Measurements from ENCODE around the gene NXNL1. TPM values are rescaled to one million over a fixed set of nuclear protein-coding genes. Genes with fewer than 3 reads are reported as not detected.

NXNL1 gene
- total and polyA plus RNA-seq, 2 of the 4 experiments (the other 2 are of a cell fraction) = not detected

DNA sequence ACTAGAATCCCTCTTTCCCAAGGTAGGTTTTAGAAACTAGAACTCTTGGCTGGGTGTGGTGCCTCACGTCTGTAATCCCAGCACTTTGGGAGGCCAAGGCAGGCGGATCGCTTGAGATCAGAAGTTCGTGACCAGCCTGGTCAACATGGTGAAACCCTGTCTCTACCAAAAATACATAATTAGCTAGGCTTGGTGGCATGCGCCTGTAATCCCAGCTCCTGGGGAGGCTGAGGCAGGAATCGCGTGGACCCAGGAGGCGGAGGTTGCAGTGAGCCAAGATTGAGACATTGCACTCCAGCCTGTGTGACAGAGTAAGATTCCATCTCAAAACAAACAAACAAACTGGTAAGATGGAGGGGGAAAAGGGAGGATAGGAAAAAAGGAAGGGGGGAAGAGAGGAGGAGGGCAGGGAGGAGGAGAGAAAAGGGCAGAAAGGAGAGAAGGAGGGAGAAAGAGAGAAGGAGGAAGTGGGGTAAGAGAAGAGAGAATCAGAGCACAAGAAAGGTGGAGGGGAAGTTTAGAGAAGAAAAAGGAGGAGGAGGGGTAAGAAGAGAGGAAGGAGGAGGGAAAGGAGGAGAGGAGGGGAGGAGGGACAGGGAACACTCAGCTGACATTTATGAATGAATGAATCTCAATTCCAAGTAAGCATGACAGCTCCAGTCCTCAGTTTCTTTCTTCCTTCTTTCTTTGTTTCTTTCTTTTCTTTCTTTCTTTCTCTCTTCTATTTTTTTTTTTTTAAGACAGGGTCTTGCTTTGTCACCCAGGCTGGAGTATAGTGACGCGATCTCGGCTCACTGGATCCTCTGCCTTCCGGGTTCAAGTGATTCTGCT, 7.0 kb upstream of the NXNL1 start:
- Histone ChIP-seq H2AK5ac (ENCODE audit: low read depth, low read length) (0 out of 2 replicates have a peak overlapping the region, but pooled peaks have one; percentile 18), H3K23ac (ENCODE audit: low read depth, low read length) (no peak overlapping the region; the same call in 1 of the 2 replicates), H3K56ac (ENCODE audit: extremely low read depth, insufficient read depth, low read length) (no peak overlapping the region), H3K18ac (ENCODE audit: low read depth, low read length) (no peak overlapping the region), H4K5ac (ENCODE audit: low read depth, low read length) (no peak overlapping the region), H3K9ac (ENCODE audit: low read depth, low read length) (no peak overlapping the region), H2AK9ac (replicated peaks; ENCODE audit: low read depth, low read length, poor library complexity) (no peak overlapping the region), H3K4me1 (ENCODE audit: control insufficient read depth, insufficient read depth, low read length) (peaks cover 10% of the 10 kb centered on the region), H4K8ac (ENCODE audit: low read depth in 2 of 2, low read length in 2 of 2) (peak overlapping the region in 1 of 2 experiments; percentile 60; a peak in 3 of 4 replicates), H3K9me3 (ENCODE audit: control insufficient read depth, insufficient read depth, low read length) (no peaks in the 10 kb centered on the region), H2BK15ac (ENCODE audit: low read depth, low read length) (no peak overlapping the region), H3K4me3 (ENCODE audit: insufficient read depth, low read depth, low read length) (no peak overlapping the region), H3K4me2 (ENCODE audit: low read depth, low read length) (no peak overlapping the region), H3K27ac (ENCODE audit: insufficient read depth, low read length) (no peak overlapping the region), H2BK20ac (ENCODE audit: low read depth, low read length) (no peak overlapping the region), H3K14ac (replicated peaks; ENCODE audit: low read depth, low read length) (no peak overlapping the region), H4K20me1 (ENCODE audit: insufficient read depth, low read length) (peaks cover 6% of the 10 kb centered on the region; the same call in 1 of the 2 replicates), H3K4ac (ENCODE audit: low read depth, low read length) (no peak overlapping the region), H2AFZ (replicated peaks; ENCODE audit: low read length, poor library complexity) (no peak overlapping the region), H3K9me1 (ENCODE audit: insufficient read depth, low read length) (no peaks in the 10 kb centered on the region), H2BK120ac (ENCODE audit: low read depth, low read length) (no peak overlapping the region), H4K91ac (ENCODE audit: insufficient read depth, low read depth, low read length) (no peak overlapping the region; the same call in 1 of the 2 replicates), H3K36me3 (ENCODE audit: control insufficient read depth, insufficient read depth, low read length) (no peaks in the 10 kb centered on the region), H3K79me1 (ENCODE audit: low read depth in 1 of 2, low read length in 2 of 2) (peaks cover 4 to 20% of the 10 kb centered on the region in 2 experiments; a peak in 3 of 4 replicates), H2BK5ac (ENCODE audit: low read depth, low read length, poor library complexity, severe bottlenecking) (no peak overlapping the region), H3K27me3 (ENCODE audit: control insufficient read depth, insufficient read depth, low read length) (peaks cover 6% of the 10 kb centered on the region; the same call in 1 of the 2 replicates)
- in situ Hi-C loops (cut with MboI; ENCODE audit: low sequenced_read_pairs) = no loop called here
- DNase-seq (no peak), ATAC-seq (ENCODE audit: low read depth) (no peak)
- no TSS peak for BruUV-seq (replicated peaks)
- no CpG with 5 or more reads among the region's 12 CpGs for WGBS, 2 experiments (ENCODE audit: extremely low coverage in 2 of 2, insufficient read length in 1 of 2)
- POLR2A ChIA-PET (ENCODE audit: unreplicated experiment) = no interaction called here
- CTCF ChIA-PET = no interaction called here
- dilution Hi-C loops (cut with HindIII; ENCODE audit: low sequenced_read_pairs, unreplicated experiment) = no loop called here
- intact Hi-C loops (cut with micrococcal nuclease) = no loop called here
- TF ChIP-seq MAFK (IDR thresholded peaks at IDR 0.05; ENCODE audit: low read depth, low read length) = no peak
- no peak for TF ChIP-seq MAZ (IDR thresholded peaks at IDR 0.05; ENCODE audit: borderline replicate concordance, low read depth, low read length)
- no peak for TF ChIP-seq FOS (IDR thresholded peaks at IDR 0.05; ENCODE audit: low read depth, low read length)
- TF ChIP-seq, protein P1, sequence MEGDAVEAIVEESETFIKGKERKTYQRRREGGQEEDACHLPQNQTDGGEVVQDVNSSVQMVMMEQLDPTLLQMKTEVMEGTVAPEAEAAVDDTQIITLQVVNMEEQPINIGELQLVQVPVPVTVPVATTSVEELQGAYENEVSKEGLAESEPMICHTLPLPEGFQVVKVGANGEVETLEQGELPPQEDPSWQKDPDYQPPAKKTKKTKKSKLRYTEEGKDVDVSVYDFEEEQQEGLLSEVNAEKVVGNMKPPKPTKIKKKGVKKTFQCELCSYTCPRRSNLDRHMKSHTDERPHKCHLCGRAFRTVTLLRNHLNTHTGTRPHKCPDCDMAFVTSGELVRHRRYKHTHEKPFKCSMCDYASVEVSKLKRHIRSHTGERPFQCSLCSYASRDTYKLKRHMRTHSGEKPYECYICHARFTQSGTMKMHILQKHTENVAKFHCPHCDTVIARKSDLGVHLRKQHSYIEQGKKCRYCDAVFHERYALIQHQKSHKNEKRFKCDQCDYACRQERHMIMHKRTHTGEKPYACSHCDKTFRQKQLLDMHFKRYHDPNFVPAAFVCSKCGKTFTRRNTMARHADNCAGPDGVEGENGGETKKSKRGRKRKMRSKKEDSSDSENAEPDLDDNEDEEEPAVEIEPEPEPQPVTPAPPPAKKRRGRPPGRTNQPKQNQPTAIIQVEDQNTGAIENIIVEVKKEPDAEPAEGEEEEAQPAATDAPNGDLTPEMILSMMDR (conservative IDR thresholded peaks at IDR 0.05; ENCODE audit: low read depth, low read length) = no peak
- no peak for TF ChIP-seq SMC3 (IDR thresholded peaks at IDR 0.05; ENCODE audit: low read depth, low read length)
- TF ChIP-seq RFX5 (IDR thresholded peaks at IDR 0.05; ENCODE audit: low read depth, low read length) = no peak
- TF ChIP-seq POLR2A (IDR thresholded peaks at IDR 0.05; ENCODE audit: low read depth, low read length) = no peak
- no peak for TF ChIP-seq NFE2L2 (IDR thresholded peaks at IDR 0.05; ENCODE audit: low read depth, low read length)
- no peak for TF ChIP-seq RAD21 (IDR thresholded peaks at IDR 0.05; ENCODE audit: low read length)
- no peak for TF ChIP-seq CHD1 (IDR thresholded peaks at IDR 0.05; ENCODE audit: low read depth, low read length)
- no peak for TF ChIP-seq RCOR1 (IDR thresholded peaks at IDR 0.05; ENCODE audit: insufficient replicate concordance, low read length)
- TF ChIP-seq MXI1 (IDR thresholded peaks at IDR 0.05; ENCODE audit: borderline replicate concordance, low read depth, low read length) = no peak
- TF ChIP-seq, protein P2, sequence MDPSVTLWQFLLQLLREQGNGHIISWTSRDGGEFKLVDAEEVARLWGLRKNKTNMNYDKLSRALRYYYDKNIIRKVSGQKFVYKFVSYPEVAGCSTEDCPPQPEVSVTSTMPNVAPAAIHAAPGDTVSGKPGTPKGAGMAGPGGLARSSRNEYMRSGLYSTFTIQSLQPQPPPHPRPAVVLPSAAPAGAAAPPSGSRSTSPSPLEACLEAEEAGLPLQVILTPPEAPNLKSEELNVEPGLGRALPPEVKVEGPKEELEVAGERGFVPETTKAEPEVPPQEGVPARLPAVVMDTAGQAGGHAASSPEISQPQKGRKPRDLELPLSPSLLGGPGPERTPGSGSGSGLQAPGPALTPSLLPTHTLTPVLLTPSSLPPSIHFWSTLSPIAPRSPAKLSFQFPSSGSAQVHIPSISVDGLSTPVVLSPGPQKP (IDR thresholded peaks at IDR 0.05; ENCODE audit: borderline replicate concordance, low read depth, low read length) = no peak
- TF ChIP-seq, protein P3, sequence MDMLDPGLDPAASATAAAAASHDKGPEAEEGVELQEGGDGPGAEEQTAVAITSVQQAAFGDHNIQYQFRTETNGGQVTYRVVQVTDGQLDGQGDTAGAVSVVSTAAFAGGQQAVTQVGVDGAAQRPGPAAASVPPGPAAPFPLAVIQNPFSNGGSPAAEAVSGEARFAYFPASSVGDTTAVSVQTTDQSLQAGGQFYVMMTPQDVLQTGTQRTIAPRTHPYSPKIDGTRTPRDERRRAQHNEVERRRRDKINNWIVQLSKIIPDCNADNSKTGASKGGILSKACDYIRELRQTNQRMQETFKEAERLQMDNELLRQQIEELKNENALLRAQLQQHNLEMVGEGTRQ (IDR thresholded peaks at IDR 0.05; ENCODE audit: low read depth, low read length) = no peak
- no peak for TF ChIP-seq CEBPB (IDR thresholded peaks at IDR 0.05; ENCODE audit: low read depth, low read length)

Measured in IMR-90 (cell line).